GM19023 (cell line): ENCODE measurements around the gene ETDC.
"Not testable (repeated sequence)": the region's sequence is repeated elsewhere in the genome, so short reads cannot be mapped to it uniquely, and the experiment has no call there.

Source experiments
- ATAC-seq: cut with Tn5 transposase; IDR thresholded peaks from one replicate; pipeline ENCODE4 v1.9.1; 2021; ENCODE audit warnings: mild to moderate bottlenecking, moderate library complexity; ENCODE audit not compliant: unreplicated experiment

ETDC gene

GRCh38 chrX:135309430-135309923, at the start of gene ETDC:
Gene ETDC (plus strand): TSS chrX:135309480. CDS start chrX:135309480, 0 bp downstream.
- ATAC-seq: no peak

- ATAC-seq: not testable (repeated sequence)
Measured at GRCh38 chrX:135260976-135261375, 48.3 kb upstream of the ETDC start.

DNA sequence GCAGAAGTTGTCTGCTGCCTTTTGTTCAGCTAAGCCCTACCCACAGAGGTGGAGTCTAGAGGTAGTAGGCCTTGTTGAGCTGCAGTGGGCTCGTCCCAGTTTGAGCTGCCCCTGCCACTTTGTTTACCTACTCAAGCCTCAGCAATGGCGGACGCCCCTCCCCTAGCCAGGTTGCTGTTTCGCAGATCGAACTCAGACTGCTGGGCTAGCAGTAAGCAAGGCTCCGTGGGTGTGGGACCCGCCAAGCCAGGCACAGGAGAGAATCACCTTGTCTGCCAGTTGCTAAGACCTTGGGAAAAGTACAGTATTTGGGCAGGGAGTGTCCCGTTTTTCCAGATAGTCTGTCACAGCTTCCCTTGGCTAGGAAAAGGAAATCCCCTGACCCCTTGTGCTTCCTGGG, 45.9 kb upstream of the ETDC start:
- not testable (repeated sequence) for ATAC-seq

DNA sequence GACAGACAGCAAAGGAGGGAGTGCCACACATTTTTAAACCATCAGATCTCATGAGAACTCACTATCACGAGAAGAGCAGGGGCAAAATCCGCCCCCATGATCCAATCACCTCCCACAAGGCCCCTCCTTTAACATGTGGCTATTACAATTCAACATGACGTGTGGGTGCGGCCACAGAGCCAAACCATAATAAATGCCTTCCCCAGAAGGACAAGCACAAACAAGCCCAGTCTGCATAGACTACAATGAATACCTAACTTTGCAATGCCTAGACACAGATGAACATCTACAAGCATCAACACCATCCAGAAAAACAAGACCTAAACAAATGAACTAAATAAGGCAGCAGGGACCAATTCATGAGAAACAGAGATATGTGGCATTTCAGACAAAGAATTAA, 45.1 kb upstream of the ETDC start:
- ATAC-seq: no peak

GRCh38 chrX:135273162-135273561, 36.1 kb upstream of the ETDC start:
- no peak for ATAC-seq

GRCh38 chrX:135275973-135276372, 33.3 kb upstream of the ETDC start:
- ATAC-seq: no peak

DNA sequence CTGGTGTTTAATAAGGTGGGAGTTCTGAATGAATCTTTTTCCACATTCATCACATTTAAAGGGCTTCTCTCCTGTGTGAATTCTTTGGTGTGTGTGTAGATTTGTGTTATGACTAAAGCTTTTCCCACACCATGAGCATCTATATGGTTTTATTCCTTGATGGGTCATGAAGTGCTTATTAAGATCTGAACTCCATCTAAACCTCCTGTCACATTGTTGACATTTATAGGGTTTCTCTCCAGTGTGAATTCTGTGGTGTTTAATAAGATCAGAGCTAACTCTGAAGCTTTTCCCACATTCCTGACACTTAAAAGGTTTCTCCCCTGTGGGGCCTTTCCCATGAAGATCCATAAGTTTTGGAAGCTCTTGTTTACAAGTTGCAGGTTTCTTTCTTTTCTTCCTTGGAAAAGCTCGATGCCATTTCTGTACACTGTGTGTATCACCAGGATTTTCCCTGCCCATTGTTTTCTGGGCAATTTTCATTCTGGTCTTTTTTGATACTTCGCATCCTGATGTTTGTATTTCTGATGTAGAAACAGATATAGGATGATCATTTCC, 21.9 kb upstream of the ETDC start:
- no peak for ATAC-seq

DNA sequence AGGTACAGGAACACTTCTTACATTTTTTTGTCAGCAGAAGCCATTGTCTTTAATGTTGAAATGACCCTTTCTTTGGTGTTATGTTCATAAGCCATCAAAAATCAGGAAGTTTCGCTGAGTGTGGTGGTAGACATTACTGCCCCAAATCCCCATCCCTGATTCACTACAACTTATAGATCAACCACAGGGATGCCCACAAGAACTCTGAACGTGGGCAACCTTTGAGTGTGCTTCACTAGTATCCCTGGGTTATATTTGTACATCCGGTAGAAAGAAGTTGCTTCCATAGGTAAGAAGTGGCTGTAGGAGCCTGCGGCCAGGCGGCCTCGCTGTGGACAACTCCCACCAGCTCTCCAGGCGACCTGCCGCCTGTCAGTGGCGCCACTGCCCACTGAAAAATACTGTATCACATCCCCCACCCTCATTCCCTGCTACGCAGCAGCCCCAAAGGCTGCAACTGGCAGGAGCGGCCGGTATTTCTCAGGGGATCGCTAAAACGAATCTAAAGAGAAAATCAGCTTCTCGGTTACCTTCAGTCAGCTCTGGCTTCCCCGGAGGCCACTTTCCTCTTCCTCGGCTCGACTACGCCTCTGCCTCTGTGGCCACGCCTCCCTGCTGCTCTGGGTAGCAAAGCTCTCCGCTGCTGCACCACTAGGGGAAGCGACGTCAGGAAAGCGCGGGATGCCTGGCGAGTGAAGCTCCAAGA, 13.9 kb upstream of the ETDC start:
- ATAC-seq: peak; percentile 96

DNA sequence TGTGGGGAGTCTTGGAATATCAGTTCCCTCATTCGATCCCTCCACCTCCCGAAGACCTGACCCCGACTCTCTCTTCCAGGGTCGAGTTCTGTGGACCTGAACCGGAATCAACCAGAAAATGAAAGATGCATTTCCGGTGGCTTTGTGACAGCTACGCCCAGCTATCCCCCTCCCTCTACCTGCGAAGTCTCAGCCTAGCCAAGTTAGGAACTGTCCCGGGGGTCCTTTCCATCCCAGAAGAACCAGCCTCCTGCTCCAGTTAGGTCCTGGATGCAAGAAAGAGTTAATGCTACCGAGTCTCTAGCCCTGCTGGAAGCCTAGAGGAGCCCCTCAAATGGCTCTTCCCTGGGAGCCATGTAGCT, 13.4 kb upstream of the ETDC start:
- peak; percentile 58 for ATAC-seq

GRCh38 chrX:135302269-135302873, 6.9 kb upstream of the ETDC start:
- no peak for ATAC-seq

DNA sequence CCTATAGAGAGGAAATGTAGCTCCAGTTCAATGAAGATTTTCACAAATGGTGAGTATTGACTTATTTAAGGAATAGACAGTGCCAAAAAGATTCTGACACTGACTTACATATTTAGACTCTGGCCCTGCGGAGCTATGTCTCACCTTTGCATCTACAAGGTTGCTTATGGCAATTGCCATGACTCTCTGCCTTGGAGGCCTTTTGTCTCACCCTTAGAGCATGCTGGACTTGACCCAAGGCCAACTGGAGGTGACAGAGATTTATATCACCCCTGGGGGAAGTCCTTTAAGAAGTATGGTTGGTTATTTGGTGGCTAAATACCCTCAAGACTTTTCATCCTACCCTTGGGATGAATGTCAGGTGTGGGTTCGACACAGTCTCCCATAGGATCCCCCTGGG, 4.5 kb upstream of the ETDC start:
- no peak for ATAC-seq

DNA sequence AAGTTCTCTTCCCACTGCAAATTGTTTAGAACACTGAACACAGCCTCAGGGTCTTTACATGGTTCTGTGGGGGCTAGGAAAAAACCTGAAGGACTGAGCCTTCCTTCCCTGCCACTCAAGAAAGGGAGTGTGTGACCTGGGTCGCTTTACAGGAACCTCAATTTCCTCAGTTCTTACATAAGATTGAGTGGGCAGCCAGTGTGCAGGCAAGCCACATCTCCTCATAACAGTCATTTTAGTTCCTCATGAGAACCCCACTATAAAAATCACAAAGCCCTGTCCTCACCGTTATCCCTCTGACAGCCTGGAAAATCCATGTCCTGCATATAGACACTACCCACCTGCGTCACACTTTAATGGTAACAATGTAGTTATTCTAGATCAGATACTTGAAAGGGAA, 2.1 kb upstream of the ETDC start:
- no peak for ATAC-seq

DNA sequence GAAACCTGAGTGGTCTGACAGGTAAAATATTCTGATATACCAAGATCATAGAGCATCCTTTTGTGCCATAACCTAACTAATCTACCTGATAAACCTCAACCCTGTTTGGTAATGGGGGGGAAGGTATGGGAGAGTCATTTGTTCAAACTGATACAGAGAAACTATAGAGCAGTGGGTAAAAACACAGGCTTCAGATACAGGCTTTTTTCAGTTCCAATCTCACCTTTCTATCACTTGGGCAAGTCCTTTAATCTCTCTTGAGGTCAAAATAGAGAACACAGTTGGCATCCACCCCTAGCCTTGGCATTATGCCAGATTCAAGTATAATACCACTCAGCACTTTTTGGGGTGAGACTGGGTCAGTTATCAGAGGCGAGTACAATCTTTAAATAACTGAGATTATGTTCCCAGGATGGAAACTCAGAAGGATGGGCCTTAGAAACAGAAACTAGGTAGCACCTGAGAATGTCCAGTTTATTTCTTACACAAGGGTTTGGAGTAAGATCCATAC, 880 bp upstream of the ETDC start:
- no peak for ATAC-seq

DNA sequence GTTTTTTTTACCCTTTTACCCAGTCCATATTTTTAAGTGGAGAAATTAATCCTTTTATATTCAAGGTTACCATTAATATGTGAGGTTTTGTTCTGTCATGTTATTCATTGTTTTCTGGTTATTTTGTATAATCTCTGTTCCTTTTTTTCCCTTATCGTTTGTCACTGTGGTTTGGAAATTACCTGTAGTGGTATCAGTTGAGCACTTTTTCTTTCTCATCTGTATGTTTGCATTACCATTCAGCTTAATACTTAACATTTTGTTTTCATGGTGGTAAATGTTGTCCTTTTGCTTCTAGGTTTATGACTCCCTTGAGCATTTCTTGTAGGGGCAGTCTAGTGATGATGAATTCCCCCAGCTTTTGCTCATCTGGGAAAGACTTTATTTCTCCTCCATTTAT, 6.6 kb downstream of the ETDC start:
- no peak for ATAC-seq

GRCh38 chrX:135324463-135324862, 15.2 kb downstream of the ETDC start:
- no peak for ATAC-seq

DNA sequence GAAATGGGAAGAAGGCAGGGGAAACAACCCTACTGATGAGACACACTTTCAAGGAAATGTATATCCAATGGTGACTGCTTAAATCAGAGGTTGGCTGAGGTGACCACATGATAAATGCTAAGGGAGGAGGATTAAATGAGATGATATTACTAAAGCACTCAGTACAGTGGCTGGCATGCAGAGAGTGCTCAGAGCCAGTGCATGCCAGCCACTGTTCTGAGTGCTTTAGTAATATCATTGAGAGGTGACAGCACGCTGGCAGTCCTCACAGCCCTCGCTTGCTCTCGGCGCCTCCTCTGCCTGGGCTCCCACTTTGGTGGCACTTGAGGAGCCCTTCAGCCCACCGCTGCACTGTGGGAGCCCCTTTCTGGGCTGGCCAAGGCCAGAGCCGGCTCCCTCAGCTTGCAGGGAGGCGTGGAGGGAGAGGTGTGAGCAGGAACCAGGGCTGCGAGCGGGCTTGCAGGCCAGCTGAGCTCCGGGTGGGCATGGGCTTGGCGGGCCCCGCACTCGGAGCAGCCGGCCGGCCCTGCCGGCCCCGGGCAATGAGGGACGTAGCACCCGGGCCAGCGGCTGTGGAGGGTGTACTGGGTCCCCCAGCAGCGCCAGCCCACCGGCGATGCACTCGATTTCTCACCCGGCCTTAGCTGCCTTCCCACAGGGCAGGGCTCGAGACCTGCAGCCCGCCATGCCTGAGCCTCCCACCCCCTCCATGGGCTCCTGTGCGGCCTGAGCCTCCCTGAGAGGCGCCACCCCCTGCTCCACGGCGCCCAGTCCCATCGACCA, 15.9 kb downstream of the ETDC start:
- ATAC-seq: not testable (repeated sequence)

DNA sequence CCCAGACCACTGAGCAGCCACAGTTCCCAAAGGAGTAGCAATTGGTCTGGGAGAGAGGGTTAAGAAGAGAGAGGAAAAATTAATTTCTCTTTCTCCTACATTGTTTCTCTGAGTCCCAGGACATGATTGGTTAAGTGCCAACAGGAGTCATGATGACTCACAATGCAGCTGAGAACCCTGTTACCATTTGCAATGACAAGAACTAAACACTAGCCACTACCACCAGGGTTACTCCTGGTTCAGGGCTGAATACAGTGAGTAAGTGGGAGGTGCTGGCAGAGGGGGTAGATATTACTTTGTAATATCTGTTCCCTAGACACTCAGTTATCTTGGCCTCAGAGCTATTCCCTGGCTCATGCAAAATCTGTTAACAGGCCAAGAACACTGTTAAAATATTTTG, 18.0 kb downstream of the ETDC start:
- no peak for ATAC-seq

DNA sequence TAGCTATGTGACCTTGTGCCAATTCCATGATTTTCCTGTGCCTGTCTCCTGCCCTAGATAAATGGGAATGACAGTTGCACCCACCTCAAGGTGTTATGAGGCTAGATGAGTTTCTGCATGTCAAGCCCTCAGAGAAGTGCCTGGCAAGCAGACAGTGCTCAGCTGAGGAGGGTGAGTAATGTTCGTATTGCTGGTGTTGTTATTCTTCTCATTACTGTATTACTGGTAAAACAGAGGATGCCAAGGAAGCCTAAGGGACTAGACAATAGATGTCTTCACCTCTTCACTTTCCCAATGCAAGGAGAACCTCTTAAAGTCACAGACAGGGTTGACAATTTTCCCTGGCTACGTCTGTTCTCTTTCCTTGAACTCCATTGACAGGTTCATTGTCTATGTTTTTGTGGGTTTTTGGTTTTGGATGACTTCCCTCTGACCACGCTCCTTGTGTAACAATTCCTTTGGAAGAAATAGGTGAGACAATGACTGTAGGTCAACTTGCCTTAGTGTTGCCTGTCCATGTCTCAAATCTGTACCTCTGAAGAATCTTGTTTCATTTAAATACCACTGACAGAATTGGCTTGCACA, 19.2 kb downstream of the ETDC start:
- ATAC-seq: no peak

GRCh38 chrX:135330706-135331105, 21.4 kb downstream of the ETDC start:
- no peak for ATAC-seq

- ATAC-seq: no peak
Measured at GRCh38 chrX:135331525-135331924, 22.2 kb downstream of the ETDC start.

GRCh38 chrX:135340831-135341230, 31.6 kb downstream of the ETDC start:
- ATAC-seq: no peak
